Trophoblast cell (in vitro differentiated cells and primary cell): ENCODE data around the gene GPR142.
A peak's percentile ranks its signal among the peaks of the same experiment; 100 is the strongest.

Experiments used
- DNase-seq, 2 donors: peaks; one replicate each; pipeline ENCODE4 v3.0.0-alpha.2; 2016
- H2AFZ ChIP-seq: 2 replicates; pipeline ENCODE4 v1.6.1; 2013; ENCODE audit warnings: low read length, moderate library complexity, mild to moderate bottlenecking; ENCODE audit not compliant: insufficient read depth, poor library complexity
- H2AK5ac ChIP-seq: 2 replicates; pipeline ENCODE4 v1.6.1; 2013; ENCODE audit warnings: mild to moderate bottlenecking, low read length
- H2BK120ac ChIP-seq: 2 replicates; pipeline ENCODE4 v1.6.1; 2013; ENCODE audit warnings: low read length, mild to moderate bottlenecking, moderate library complexity; ENCODE audit not compliant: insufficient read depth, poor library complexity
- H2BK12ac ChIP-seq: 2 replicates; pipeline ENCODE4 v1.6.1; 2013; ENCODE audit warnings: mild to moderate bottlenecking, low read length, moderate library complexity
- H2BK5ac ChIP-seq: 2 replicates; pipeline ENCODE4 v1.6.1; 2013; ENCODE audit warnings: low read length, low read depth, moderate library complexity, mild to moderate bottlenecking; ENCODE audit not compliant: poor library complexity
- H3K14ac ChIP-seq: 2 replicates; pipeline ENCODE4 v1.6.1; 2013; ENCODE audit warnings: mild to moderate bottlenecking, low read length
- H3K18ac ChIP-seq: 2 replicates; pipeline ENCODE4 v1.6.1; 2013; ENCODE audit warnings: mild to moderate bottlenecking, low read length
- H3K23ac ChIP-seq: 2 replicates; pipeline ENCODE4 v1.6.1; 2013; ENCODE audit warnings: low read length
- H3K27ac ChIP-seq: 2 replicates; pipeline ENCODE4 v1.5.1; 2013; ENCODE audit warnings: low read depth, mild to moderate bottlenecking, inconsistent platforms, low read length, moderate library complexity
- H3K27me3 ChIP-seq: 2 replicates; pipeline ENCODE4 v1.6.1; 2013; ENCODE audit warnings: inconsistent platforms, mild to moderate bottlenecking, low read length, moderate library complexity; ENCODE audit not compliant: insufficient read depth
- H3K36me3 ChIP-seq, 2 experiments: 1 replicate in 1 of 2; 2 replicates in 1 of 2; pipeline ENCODE4 v1.6.1; 2013; ENCODE audit warnings: low read length in 2 of 2, mild to moderate bottlenecking in 2 of 2, moderate library complexity in 1 of 2; ENCODE audit not compliant: insufficient read depth in 2 of 2, control insufficient read depth in 1 of 2
- H3K4ac ChIP-seq: 2 replicates; pipeline ENCODE4 v1.6.1; 2013; ENCODE audit warnings: low read depth, mild to moderate bottlenecking, low read length, moderate library complexity
- H3K4me1 ChIP-seq, 2 experiments: 1 replicate in 1 of 2; 2 replicates in 1 of 2; pipeline ENCODE4 v1.6.1; 2013; ENCODE audit warnings: low read length in 2 of 2, mild to moderate bottlenecking in 2 of 2, moderate library complexity in 1 of 2; ENCODE audit not compliant: insufficient read depth in 2 of 2, control insufficient read depth in 1 of 2
- H3K4me2 ChIP-seq: 2 replicates; pipeline ENCODE4 v1.6.1; 2013; ENCODE audit warnings: inconsistent platforms, mild to moderate bottlenecking, low read length, moderate library complexity
- H3K4me3 ChIP-seq: 2 replicates; pipeline ENCODE4 v1.5.1; 2013; ENCODE audit warnings: mild to moderate bottlenecking, low read depth, low read length, inconsistent platforms
- H3K79me1 ChIP-seq: one replicate; pipeline ENCODE4 v1.6.1; 2013; ENCODE audit warnings: low read length
- H3K79me2 ChIP-seq: 2 replicates; pipeline ENCODE4 v1.6.1; 2013; ENCODE audit warnings: low read length, mild to moderate bottlenecking; ENCODE audit not compliant: control insufficient read depth, insufficient read depth, poor library complexity
- H3K9ac ChIP-seq: 2 replicates; pipeline ENCODE4 v1.6.1; 2013; ENCODE audit warnings: mild to moderate bottlenecking, low read length
- H3K9me3 ChIP-seq: 2 replicates; pipeline ENCODE4 v1.6.1; 2013; ENCODE audit warnings: low read depth, mild to moderate bottlenecking, control low read depth, inconsistent platforms, low read length; ENCODE audit not compliant: insufficient read depth
- H4K12ac ChIP-seq: 2 replicates; pipeline ENCODE4 v1.6.1; 2013; ENCODE audit warnings: low read depth, mild to moderate bottlenecking, low read length, moderate library complexity
- H4K8ac ChIP-seq: 2 replicates; pipeline ENCODE4 v1.6.1; 2013; ENCODE audit warnings: low read depth, mild to moderate bottlenecking, low read length, moderate library complexity
- H4K91ac ChIP-seq: one replicate; pipeline ENCODE4 v1.6.1; 2013; ENCODE audit warnings: low read depth, mild to moderate bottlenecking, low read length, moderate library complexity
- WGBS: extraction: QIAGEN DNeasy Blood & Tissue Kit; methylation state at CpG from one replicate; pipeline ENCODE4 v1.1.7; 2013; ENCODE audit warnings: missing lambda C conversion rate; ENCODE audit not compliant: insufficient read length, insufficient coverage; ENCODE audit errors: extremely low coverage; 5-methylcytosine and 5-hydroxymethylcytosine counted together

GPR142 gene

GRCh38 chr17:74354561-74354960 lies 12.7 kb upstream of the GPR142 start:
- Histone ChIP-seq H3K27ac (no peak overlapping the region), H2AFZ (no peak overlapping the region), H3K4me3 (no peak overlapping the region), H3K18ac (no peak overlapping the region), H3K4me2 (no peak overlapping the region), H3K79me2 (no peaks in the 10 kb centered on the region), H3K4ac (no peak overlapping the region), H3K23ac (no peak overlapping the region), H2AK5ac (no peak overlapping the region), H3K9ac (no peak overlapping the region), H2BK120ac (no peak overlapping the region), H4K12ac (no peak overlapping the region), H2BK5ac (no peak overlapping the region), H4K8ac (no peak overlapping the region), H3K79me1 (no peaks in the 10 kb centered on the region), H3K36me3 (no peaks in the 10 kb centered on the region), H3K27me3 (peaks cover 20% of the 10 kb centered on the region), H3K4me1 (no peaks in the 10 kb centered on the region), H3K9me3 (peaks cover 4% of the 10 kb centered on the region), H4K91ac (no peak overlapping the region), H2BK12ac (no peak overlapping the region), H3K14ac (no peak overlapping the region)
- WGBS: no CpG with 5 or more reads among the region's 10 CpGs
- no peak for DNase-seq

- H2BK5ac ChIP-seq: no peak overlapping the region
- no peak overlapping the region for H3K14ac ChIP-seq
- no peak for DNase-seq
- no peak overlapping the region for H2BK120ac ChIP-seq
- H3K79me1 ChIP-seq: no peaks in the 10 kb centered on the region
- H3K23ac ChIP-seq: no peak overlapping the region
- no peak overlapping the region for H2AK5ac ChIP-seq
- peaks cover 7% of the 10 kb centered on the region for H3K9me3 ChIP-seq
- no peak overlapping the region for H2BK12ac ChIP-seq
- no peak overlapping the region for H3K4me2 ChIP-seq
- H3K27me3 ChIP-seq: peaks cover 20% of the 10 kb centered on the region
- H4K8ac ChIP-seq: no peak overlapping the region
- no peak overlapping the region for H4K12ac ChIP-seq
- no peak overlapping the region for H4K91ac ChIP-seq
- no peak overlapping the region for H2AFZ ChIP-seq
- H3K79me2 ChIP-seq: no peaks in the 10 kb centered on the region
- no peaks in the 10 kb centered on the region for H3K36me3 ChIP-seq
- no peak overlapping the region for H3K4me3 ChIP-seq
- H3K27ac ChIP-seq: no peak overlapping the region
- H3K18ac ChIP-seq: no peak overlapping the region
- H3K4me1 ChIP-seq: no peaks in the 10 kb centered on the region
- no peak overlapping the region for H3K4ac ChIP-seq
- no peak overlapping the region for H3K9ac ChIP-seq
- WGBS: no CpG with 5 or more reads among the region's 8 CpGs
These were observed 12.2 kb upstream of the GPR142 start for GRCh38 chr17:74355065-74355464.

GRCh38 chr17:74356646-74357465 lies 10.4 kb upstream of the GPR142 start:
- Histone ChIP-seq H2BK5ac (no peak overlapping the region), H2BK120ac (no peak overlapping the region), H3K23ac (no peak overlapping the region), H2AFZ (no peak overlapping the region), H3K36me3 (no peaks in the 10 kb centered on the region), H3K18ac (no peak overlapping the region), H3K4me1 (no peaks in the 10 kb centered on the region), H4K8ac (no peak overlapping the region), H2AK5ac (no peak overlapping the region), H3K79me2 (no peaks in the 10 kb centered on the region), H4K12ac (no peak overlapping the region), H3K79me1 (no peaks in the 10 kb centered on the region), H3K4me2 (no peak overlapping the region), H3K14ac (no peak overlapping the region), H3K4me3 (no peak overlapping the region), H2BK12ac (no peak overlapping the region), H3K9me3 (peaks cover 5% of the 10 kb centered on the region), H3K27me3 (peaks cover 15% of the 10 kb centered on the region), H3K4ac (no peak overlapping the region), H4K91ac (no peak overlapping the region), H3K27ac (no peak overlapping the region), H3K9ac (no peak overlapping the region)
- DNase-seq: peak in 1 of 2 donors; percentile 6
- WGBS: no CpG with 5 or more reads among the region's 105 CpGs

GRCh38 chr17:74357466-74357809 lies 9.9 kb upstream of the GPR142 start:
- no peak overlapping the region for H2AK5ac ChIP-seq
- H3K23ac ChIP-seq: no peak overlapping the region
- H3K9me3 ChIP-seq: peaks cover 2% of the 10 kb centered on the region
- H3K9ac ChIP-seq: no peak overlapping the region
- H3K27ac ChIP-seq: no peak overlapping the region
- DNase-seq: no peak
- H2BK5ac ChIP-seq: no peak overlapping the region
- H2BK12ac ChIP-seq: no peak overlapping the region
- no peak overlapping the region for H2AFZ ChIP-seq
- WGBS: no CpG with 5 or more reads among the region's 32 CpGs
- no peaks in the 10 kb centered on the region for H3K4me1 ChIP-seq
- no peak overlapping the region for H3K4me3 ChIP-seq
- no peaks in the 10 kb centered on the region for H3K79me2 ChIP-seq
- no peak overlapping the region for H3K4me2 ChIP-seq
- H2BK120ac ChIP-seq: no peak overlapping the region
- H3K4ac ChIP-seq: no peak overlapping the region
- no peak overlapping the region for H4K12ac ChIP-seq
- H3K27me3 ChIP-seq: peaks cover 10% of the 10 kb centered on the region
- H3K79me1 ChIP-seq: no peaks in the 10 kb centered on the region
- H4K8ac ChIP-seq: no peak overlapping the region
- no peak overlapping the region for H3K14ac ChIP-seq
- no peak overlapping the region for H3K18ac ChIP-seq
- no peak overlapping the region for H4K91ac ChIP-seq
- no peaks in the 10 kb centered on the region for H3K36me3 ChIP-seq
